Mesenchymal stem cell (in vitro differentiated cells and primary cell): Measurements from ENCODE around the gene DNAH7.
"Not testable (repeated sequence)": the region's sequence is repeated elsewhere in the genome, so short reads cannot be mapped to it uniquely, and the experiment has no call there.

ENCODE experiments used
- DNase-seq: peaks from one replicate; pipeline ENCODE4 v3.0.0-alpha.2; 2013
- H2AFZ ChIP-seq: one replicate; pipeline ENCODE4 v1.6.1; 2013; ENCODE audit warnings: low read depth, mild to moderate bottlenecking, control low read depth, inconsistent platforms, low read length, moderate library complexity
- H2AK5ac ChIP-seq: 2 replicates; pipeline ENCODE4 v1.6.1; 2013; ENCODE audit warnings: low read length, moderate library complexity, mild to moderate bottlenecking, inconsistent platforms; ENCODE audit not compliant: severe bottlenecking
- H2BK120ac ChIP-seq: one replicate; pipeline ENCODE4 v1.6.1; 2013; ENCODE audit warnings: low read depth, mild to moderate bottlenecking, inconsistent platforms, low read length, moderate library complexity
- H2BK12ac ChIP-seq, 2 experiments: one replicate each; pipeline ENCODE4 v1.6.1; 2013; ENCODE audit warnings: inconsistent platforms in 2 of 2, low read length in 2 of 2, mild to moderate bottlenecking in 2 of 2, moderate library complexity in 2 of 2, control low read depth in 1 of 2
- H2BK15ac ChIP-seq: one replicate; pipeline ENCODE4 v1.6.1; 2013; ENCODE audit warnings: mild to moderate bottlenecking, low read depth, inconsistent platforms; ENCODE audit not compliant: poor library complexity, severe bottlenecking
- H2BK5ac ChIP-seq: 2 replicates; pipeline ENCODE4 v1.6.1; 2013; ENCODE audit warnings: low read depth, mild to moderate bottlenecking, low read length, control low read depth, inconsistent platforms; ENCODE audit not compliant: poor library complexity, severe bottlenecking
- H3K14ac ChIP-seq, 2 experiments: one replicate each; pipeline ENCODE4 v1.6.1; 2013; ENCODE audit warnings: inconsistent platforms in 2 of 2, low read length in 2 of 2, control low read depth in 1 of 2, mild to moderate bottlenecking in 1 of 2, moderate library complexity in 1 of 2
- H3K18ac ChIP-seq, 2 experiments: one replicate each; pipeline ENCODE4 v1.6.1; 2013; ENCODE audit warnings: inconsistent platforms in 2 of 2, low read length in 2 of 2, control low read depth in 1 of 2, low read depth in 1 of 2, mild to moderate bottlenecking in 1 of 2
- H3K23ac ChIP-seq, 2 experiments: one replicate each; pipeline ENCODE4 v1.6.1; 2013; ENCODE audit warnings: inconsistent platforms in 2 of 2, low read length in 2 of 2, mild to moderate bottlenecking in 2 of 2, moderate library complexity in 2 of 2, control low read depth in 1 of 2
- H3K27ac ChIP-seq: 2 replicates; pipeline ENCODE4 v1.5.1; 2013; ENCODE audit warnings: mild to moderate bottlenecking, moderate library complexity, low read length, control low read depth, inconsistent platforms; ENCODE audit not compliant: poor library complexity, severe bottlenecking
- H3K27me3 ChIP-seq, 2 experiments: 2 replicates each; pipeline versions ENCODE4 v1.6.1 to v1.7.0; 2013; ENCODE audit warnings: low read length in 2 of 2, mild to moderate bottlenecking in 2 of 2, moderate library complexity in 2 of 2, control low read depth in 1 of 2, inconsistent platforms in 1 of 2; ENCODE audit not compliant: control insufficient read depth in 1 of 2, insufficient read depth in 1 of 2
- H3K36me3 ChIP-seq, 2 experiments: 2 replicates each; pipeline versions ENCODE4 v1.6.1 to v1.7.0; 2013; ENCODE audit warnings: low read length in 2 of 2, control low read depth in 1 of 2, inconsistent platforms in 1 of 2, low read depth in 1 of 2, mild to moderate bottlenecking in 1 of 2; ENCODE audit not compliant: insufficient read depth in 2 of 2, control insufficient read depth in 1 of 2
- H3K4ac ChIP-seq, 2 experiments: one replicate each; pipeline ENCODE4 v1.6.1; 2013; ENCODE audit warnings: inconsistent platforms in 2 of 2, low read length in 2 of 2, mild to moderate bottlenecking in 2 of 2, moderate library complexity in 2 of 2, control low read depth in 1 of 2, low read depth in 1 of 2
- H3K4me1 ChIP-seq: 2 replicates; pipeline ENCODE4 v1.6.1; 2013; ENCODE audit warnings: low read depth, low read length, control low read depth; ENCODE audit not compliant: control insufficient read depth, insufficient read depth
- H3K4me2 ChIP-seq: 2 replicates; pipeline ENCODE4 v1.6.1; 2013; ENCODE audit warnings: low read length, mild to moderate bottlenecking, inconsistent platforms; ENCODE audit not compliant: poor library complexity, severe bottlenecking
- H3K4me3 ChIP-seq, 2 experiments: 2 replicates each; pipeline versions ENCODE4 v1.5.1 to v1.7.0; 2013; ENCODE audit warnings: low read length in 2 of 2, mild to moderate bottlenecking in 2 of 2, control low read depth in 1 of 2, low read depth in 1 of 2; ENCODE audit not compliant: insufficient read depth in 1 of 2
- H3K79me1 ChIP-seq: replicated peaks from 2 replicates; pipeline ENCODE4 v1.6.1; 2013; ENCODE audit warnings: mild to moderate bottlenecking, control low read depth, low read length, inconsistent platforms; ENCODE audit not compliant: poor library complexity, severe bottlenecking
- H3K9ac ChIP-seq: 2 replicates; pipeline ENCODE4 v1.7.0; 2013; ENCODE audit warnings: mild to moderate bottlenecking, low read length, moderate library complexity
- H3K9me3 ChIP-seq: 2 replicates; pipeline ENCODE4 v1.7.0; 2013; ENCODE audit warnings: mild to moderate bottlenecking, low read length; ENCODE audit not compliant: control insufficient read depth
- H4K8ac ChIP-seq: one replicate; pipeline ENCODE4 v1.6.1; 2013; ENCODE audit warnings: inconsistent platforms, mild to moderate bottlenecking, low read length, moderate library complexity
- H4K91ac ChIP-seq: one replicate; pipeline ENCODE4 v1.6.1; 2013; ENCODE audit warnings: mild to moderate bottlenecking, low read length, inconsistent platforms
- WGBS: methylation state at CpG from one replicate; pipeline ENCODE4 v1.1.7; 2013; ENCODE audit warnings: mixed read lengths; 5-methylcytosine and 5-hydroxymethylcytosine counted together

Gene DNAH7

GRCh38 chr2:196096982-196097745 lies 28.5 kb upstream of the DNAH7 start:
- H3K36me3 ChIP-seq = no peaks in the 10 kb centered on the region
- WGBS = 94% methylated on average over 2 of the region's 5 CpGs
- H3K18ac ChIP-seq = no peak overlapping the region
- H3K27ac ChIP-seq = no peak overlapping the region
- no peak overlapping the region for H4K8ac ChIP-seq
- no peak overlapping the region for H2BK15ac ChIP-seq
- H3K9ac ChIP-seq = no peak overlapping the region
- H2BK12ac ChIP-seq = no peak overlapping the region
- H3K9me3 ChIP-seq = no peaks in the 10 kb centered on the region
- peaks cover 4% of the 10 kb centered on the region for H3K4me1 ChIP-seq
- H3K27me3 ChIP-seq = no peaks in the 10 kb centered on the region
- H2AFZ ChIP-seq = no peak overlapping the region
- H2BK5ac ChIP-seq = no peak overlapping the region
- H4K91ac ChIP-seq = no peak overlapping the region
- H3K14ac ChIP-seq = no peak overlapping the region
- DNase-seq = no peak
- no peak overlapping the region for H3K4me3 ChIP-seq
- H3K23ac ChIP-seq = no peak overlapping the region
- no peak overlapping the region for H2AK5ac ChIP-seq
- no peak overlapping the region for H3K4me2 ChIP-seq
- H3K4ac ChIP-seq = no peak overlapping the region
- H3K79me1 ChIP-seq = no peaks in the 10 kb centered on the region
- H2BK120ac ChIP-seq = no peak overlapping the region

- Histone ChIP-seq H3K4me2 (no peak overlapping the region), H3K9me3 (no peaks in the 10 kb centered on the region), H2BK15ac (no peak overlapping the region), H3K79me1 (no peaks in the 10 kb centered on the region), H3K23ac (no peak overlapping the region), H4K91ac (no peak overlapping the region), H3K4me1 (no peaks in the 10 kb centered on the region), H3K14ac (no peak overlapping the region), H3K4me3 (no peak overlapping the region), H4K8ac (no peak overlapping the region), H3K4ac (no peak overlapping the region), H3K18ac (no peak overlapping the region), H2AFZ (no peak overlapping the region), H3K9ac (no peak overlapping the region), H2BK5ac (no peak overlapping the region), H3K36me3 (no peaks in the 10 kb centered on the region), H2BK120ac (no peak overlapping the region), H2BK12ac (no peak overlapping the region), H3K27me3 (no peaks in the 10 kb centered on the region), H3K27ac (no peak overlapping the region), H2AK5ac (no peak overlapping the region)
- WGBS = 100% methylated on average over 1 of the region's 4 CpGs
- no peak for DNase-seq
Observed at GRCh38 chr2:196096264-196096663, 27.6 kb upstream of the DNAH7 start.

GRCh38 chr2:196089448-196089847 lies 20.8 kb upstream of the DNAH7 start:
- not testable (repeated sequence) for H3K14ac ChIP-seq, H3K27ac ChIP-seq, H2AFZ ChIP-seq, H4K91ac ChIP-seq, H2BK12ac ChIP-seq, H2BK5ac ChIP-seq, H3K4ac ChIP-seq, H3K79me1 ChIP-seq, H3K36me3 ChIP-seq, H4K8ac ChIP-seq, H3K27me3 ChIP-seq, H3K4me1 ChIP-seq, H3K23ac ChIP-seq, H2AK5ac ChIP-seq, H3K4me2 ChIP-seq, H2BK15ac ChIP-seq, H2BK120ac ChIP-seq, DNase-seq, H3K4me3 ChIP-seq, H3K9ac ChIP-seq, H3K9me3 ChIP-seq, H3K18ac ChIP-seq
- 89% methylated on average over 5 of the region's 5 CpGs for WGBS

GRCh38 chr2:196088203-196088602 lies 19.6 kb upstream of the DNAH7 start:
- Histone ChIP-seq H3K23ac (no peak overlapping the region), H3K4me1 (no peaks in the 10 kb centered on the region), H3K79me1 (no peaks in the 10 kb centered on the region), H2AK5ac (no peak overlapping the region), H3K27ac (no peak overlapping the region), H2AFZ (no peak overlapping the region), H3K36me3 (no peaks in the 10 kb centered on the region), H3K27me3 (no peaks in the 10 kb centered on the region), H3K9ac (no peak overlapping the region), H3K4me3 (no peak overlapping the region), H4K91ac (no peak overlapping the region), H3K9me3 (no peaks in the 10 kb centered on the region), H4K8ac (no peak overlapping the region), H2BK120ac (no peak overlapping the region), H3K18ac (peak overlapping the region in 1 of 2 experiments; percentile 40), H2BK12ac (no peak overlapping the region), H2BK5ac (no peak overlapping the region), H2BK15ac (no peak overlapping the region), H3K4me2 (no peak overlapping the region), H3K14ac (no peak overlapping the region), H3K4ac (no peak overlapping the region)
- WGBS = 89% methylated on average over 2 of the region's 2 CpGs
- peak; percentile 79 for DNase-seq
